Thyroid gland (tissue), 4 donors: ENCODE data around the gene SCD5. TPM values are rescaled to one million over a fixed set of nuclear protein-coding genes. Genes with fewer than 3 reads are reported as not detected.

Experiments used
- DNase-seq, 2 donors: peaks; one replicate each; pipeline ENCODE4 v3.0.0-alpha.2; 2019
- H3K27ac ChIP-seq, 3 donors: fragments of 200-600 bp; sonication (generic); 1 replicate in 2 of 3; 2 replicates in 1 of 3; pipeline ENCODE4 v1.5.1; 2016 to 2019; ENCODE audit warnings: mild to moderate bottlenecking in 1 of 3, moderate library complexity in 1 of 3
- H3K27me3 ChIP-seq: fragments of 200-600 bp; sonication (generic); one replicate; pipeline ENCODE4 v1.5.1; 2019
- H3K36me3 ChIP-seq, 2 donors: fragments of 200-600 bp; sonication (generic); one replicate each; pipeline ENCODE4 v1.5.1; 2016 to 2019
- H3K4me1 ChIP-seq, 2 donors: fragments of 200-600 bp; sonication (generic); one replicate each; pipeline ENCODE4 v1.5.1; 2017 to 2019
- H3K4me3 ChIP-seq, 3 donors: fragments of 200-600 bp; sonication (generic); replicated peaks in 1 of 3; 1 replicate in 2 of 3; 2 replicates in 1 of 3; pipeline ENCODE4 v1.5.1; 2016; ENCODE audit warnings: mild to moderate bottlenecking in 1 of 3
- H3K9me3 ChIP-seq: fragments of 200-600 bp; sonication (generic); one replicate; pipeline ENCODE4 v1.5.1; 2017
- CTCF ChIP-seq, 6 experiments: fragments of 200-600 bp in 3 of 6; fragments of 450-650 bp in 3 of 6; sonication (generic) in 3 of 6; IDR thresholded peaks; one replicate each; pipeline ENCODE4 v1.5.1; 2016 to 2019; ENCODE audit warnings: antibody characterized with exemption in 6 of 6, mild to moderate bottlenecking in 2 of 6, inconsistent platforms in 1 of 6, moderate library complexity in 1 of 6
- POLR2A ChIP-seq, 2 donors: fragments of 450-650 bp; IDR thresholded peaks; one replicate each; pipeline ENCODE4 v1.6.1; 2017; ENCODE audit warnings: antibody characterized with exemption in 2 of 2, mild to moderate bottlenecking in 2 of 2, moderate library complexity in 1 of 2
- WGBS, 2 donors: methylation state at CpG; one replicate each; pipeline ENCODE4 v1.1.5; 2017; 5-methylcytosine and 5-hydroxymethylcytosine counted together
- intact Hi-C: fragments of 100-400 bp; cut with DNase I; formaldehyde crosslinking; loops from one replicate; pipeline ENCODE4 v1.15.1; 2023
- total RNA-seq, 4 donors: library from RNA; depleted of rRNA; stranded (reverse); fragments of >200 nt; gene quantifications; one replicate each; pipeline ENCODE4 v1.2.3, GENCODE V29; 2016

Gene SCD5
- total RNA-seq, 4 donors from 2014 or later, result 47.0 to 96.4 (median 54.8) TPM

- peaks cover 6 to 11% of the 10 kb centered on the region in 2 donors for H3K4me1 ChIP-seq
- H3K36me3 ChIP-seq, result no peaks in the 10 kb centered on the region
- H3K4me3 ChIP-seq, result no peak overlapping the region
- intact Hi-C loops, result no loop called here
- WGBS, 2 donors, result 89 to 94% methylated on average over 7 of the region's 7 CpGs
- no peak for TF ChIP-seq POLR2A (IDR thresholded peaks at IDR 0.05)
- no peaks in the 10 kb centered on the region for H3K27me3 ChIP-seq
- no peaks in the 10 kb centered on the region for H3K9me3 ChIP-seq
- H3K27ac ChIP-seq, result peak overlapping the region in 1 of 3 donors; percentile 10
- no peak for DNase-seq
Measured at GRCh38 chr4:82705169-82705927, 93.2 kb downstream of the SCD5 start.

- no peak for TF ChIP-seq POLR2A (IDR thresholded peaks at IDR 0.05)
- no peak for TF ChIP-seq CTCF (IDR thresholded peaks at IDR 0.05)
- Histone ChIP-seq H3K4me3 (no peak overlapping the region), H3K27ac (no peak overlapping the region), H3K27me3 (no peaks in the 10 kb centered on the region), H3K4me1 (peaks cover 3 to 7% of the 10 kb centered on the region in 2 donors), H3K36me3 (no peaks in the 10 kb centered on the region), H3K9me3 (no peaks in the 10 kb centered on the region)
- 95% methylated on average over 6 of the region's 6 CpGs for WGBS, 2 donors
- intact Hi-C loops, result no loop called here
- no peak for DNase-seq
Measured at GRCh38 chr4:82704156-82704555, 94.4 kb downstream of the SCD5 start.

GRCh38 chr4:82698412-82698811, 100.2 kb downstream of the SCD5 start:
- Histone ChIP-seq H3K4me3 (no peak overlapping the region), H3K9me3 (no peaks in the 10 kb centered on the region), H3K27ac (no peak overlapping the region), H3K27me3 (no peaks in the 10 kb centered on the region), H3K36me3 (no peaks in the 10 kb centered on the region), H3K4me1 (no peaks in the 10 kb centered on the region)
- no peak for DNase-seq
- intact Hi-C loops, result no loop called here
- TF ChIP-seq POLR2A (IDR thresholded peaks at IDR 0.05) (no peak), CTCF (IDR thresholded peaks at IDR 0.05) (no peak)
- WGBS, 2 donors, result 94 to 100% methylated on average over 2 of the region's 2 CpGs

GRCh38 chr4:82697561-82697960, 101.0 kb downstream of the SCD5 start:
- Histone ChIP-seq H3K27ac (no peak overlapping the region), H3K9me3 (no peaks in the 10 kb centered on the region), H3K4me1 (peaks cover 5% of the 10 kb centered on the region in 2 donors), H3K4me3 (no peak overlapping the region), H3K36me3 (no peaks in the 10 kb centered on the region), H3K27me3 (no peaks in the 10 kb centered on the region)
- no peak for TF ChIP-seq CTCF (IDR thresholded peaks at IDR 0.05)
- no peak for TF ChIP-seq POLR2A (IDR thresholded peaks at IDR 0.05)
- no peak for DNase-seq
- WGBS, 2 donors, result 72 to 78% methylated on average over 8 of the region's 8 CpGs
- intact Hi-C loops, result no loop called here

- H3K4me3 ChIP-seq, result no peak overlapping the region
- TF ChIP-seq CTCF (IDR thresholded peaks at IDR 0.05) (no peak), POLR2A (IDR thresholded peaks at IDR 0.05) (no peak)
- DNase-seq, result no peak
- H3K27ac ChIP-seq, result no peak overlapping the region
- H3K27me3 ChIP-seq, result no peaks in the 10 kb centered on the region
- intact Hi-C loops, result no loop called here
- H3K36me3 ChIP-seq, result no peaks in the 10 kb centered on the region
- peaks cover 10 to 15% of the 10 kb centered on the region in 2 donors for H3K4me1 ChIP-seq
- H3K9me3 ChIP-seq, result no peaks in the 10 kb centered on the region
- 83 to 85% methylated on average over 5 of the region's 5 CpGs for WGBS, 2 donors
Measured at GRCh38 chr4:82696117-82696860, 102.3 kb downstream of the SCD5 start.
